Nephron progenitor cell (in vitro differentiated cells): ENCODE results near the gene TRPV6.

ENCODE experiments used
- DNase-seq: peaks from one replicate; pipeline ENCODE4 v3.0.0; 2021
- H3K27ac Mint-ChIP-seq: 2 replicates; pipeline ENCODE4 v1.8.0; 2021; ENCODE audit warnings: mild to moderate bottlenecking, moderate library complexity, mixed read lengths
- H3K27me3 Mint-ChIP-seq: 2 replicates; pipeline ENCODE4 v1.8.0; 2021; ENCODE audit warnings: mild to moderate bottlenecking, low read depth, mixed read lengths; ENCODE audit not compliant: poor library complexity
- H3K36me3 Mint-ChIP-seq: 2 replicates; pipeline ENCODE4 v1.8.0; 2021; ENCODE audit warnings: low read depth, mixed read lengths
- H3K4me1 Mint-ChIP-seq: 2 replicates; pipeline ENCODE4 v1.8.0; 2021; ENCODE audit warnings: mixed read lengths
- H3K4me3 Mint-ChIP-seq: 2 replicates; pipeline ENCODE4 v1.8.0; 2021; ENCODE audit warnings: mild to moderate bottlenecking, moderate library complexity, mixed read lengths
- H3K9me3 Mint-ChIP-seq: 2 replicates; pipeline ENCODE4 v1.8.0; 2021; ENCODE audit warnings: mild to moderate bottlenecking, moderate library complexity, mixed read lengths
- TF ChIP-seq, protein P1 (sequence below): fragments of 200-600 bp; sonication (generic); IDR thresholded peaks from 2 replicates; pipeline ENCODE4 v1.5.0; 2021; ENCODE audit warnings: antibody characterized with exemption

TRPV6 gene

DNA sequence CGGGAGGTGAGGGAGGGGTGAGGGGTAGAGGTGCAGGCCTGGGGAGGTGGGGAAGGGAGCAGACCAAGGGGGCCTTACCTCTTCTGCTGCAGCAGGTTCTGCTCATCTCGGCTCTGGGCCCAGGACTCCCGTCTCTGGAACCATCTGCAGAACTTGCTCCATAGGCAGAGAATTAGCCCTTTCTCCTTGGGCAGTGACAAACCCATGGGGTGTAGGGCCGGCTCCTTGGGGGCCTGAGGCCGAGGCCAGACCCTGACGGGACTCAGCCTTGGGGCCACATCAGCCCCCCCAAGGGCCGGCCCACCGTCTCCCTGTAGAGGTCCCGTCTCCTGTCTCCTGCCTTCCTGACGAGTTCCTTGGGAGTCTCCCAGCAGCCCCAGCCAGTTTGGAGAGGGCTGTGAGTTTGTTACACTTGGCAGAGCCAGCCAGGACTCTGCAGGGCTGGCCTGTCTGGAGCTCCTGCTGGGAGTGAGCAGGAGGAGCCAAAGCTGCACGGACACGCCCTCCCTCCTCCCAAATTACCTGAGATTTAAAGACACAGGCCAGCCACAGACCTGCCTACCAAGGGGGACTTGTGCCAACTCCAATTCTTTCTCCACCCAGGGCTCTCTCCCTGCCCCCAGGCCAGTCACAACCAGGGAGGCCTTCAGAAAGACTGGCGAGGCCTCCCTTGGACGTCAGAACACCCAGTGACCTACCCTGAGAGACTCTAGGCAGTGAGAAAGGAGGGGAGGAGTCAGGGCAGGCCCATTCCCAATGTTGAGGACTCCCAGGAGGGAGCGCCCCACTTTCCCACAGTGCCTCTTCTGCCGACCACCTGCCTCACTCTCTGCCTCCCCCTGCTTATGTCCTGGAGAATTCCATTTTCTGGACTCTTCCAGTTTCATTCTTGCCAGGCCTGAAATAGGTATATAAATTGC, at the start of gene TRPV6:
Gene TRPV6, minus strand, starts transcription at position 435 of the 920 bp plus-strand sequence.
- peak within 1 kb of the TSS; percentile 97 for H3K27ac Mint-ChIP-seq
- H3K9me3 Mint-ChIP-seq = no peaks in the 10 kb centered on the region
- peak within 1 kb of the TSS; percentile 75 for H3K4me3 Mint-ChIP-seq
- DNase-seq = peak; percentile 39
- no peaks in the 10 kb centered on the region for H3K36me3 Mint-ChIP-seq
- TF ChIP-seq, protein P1, sequence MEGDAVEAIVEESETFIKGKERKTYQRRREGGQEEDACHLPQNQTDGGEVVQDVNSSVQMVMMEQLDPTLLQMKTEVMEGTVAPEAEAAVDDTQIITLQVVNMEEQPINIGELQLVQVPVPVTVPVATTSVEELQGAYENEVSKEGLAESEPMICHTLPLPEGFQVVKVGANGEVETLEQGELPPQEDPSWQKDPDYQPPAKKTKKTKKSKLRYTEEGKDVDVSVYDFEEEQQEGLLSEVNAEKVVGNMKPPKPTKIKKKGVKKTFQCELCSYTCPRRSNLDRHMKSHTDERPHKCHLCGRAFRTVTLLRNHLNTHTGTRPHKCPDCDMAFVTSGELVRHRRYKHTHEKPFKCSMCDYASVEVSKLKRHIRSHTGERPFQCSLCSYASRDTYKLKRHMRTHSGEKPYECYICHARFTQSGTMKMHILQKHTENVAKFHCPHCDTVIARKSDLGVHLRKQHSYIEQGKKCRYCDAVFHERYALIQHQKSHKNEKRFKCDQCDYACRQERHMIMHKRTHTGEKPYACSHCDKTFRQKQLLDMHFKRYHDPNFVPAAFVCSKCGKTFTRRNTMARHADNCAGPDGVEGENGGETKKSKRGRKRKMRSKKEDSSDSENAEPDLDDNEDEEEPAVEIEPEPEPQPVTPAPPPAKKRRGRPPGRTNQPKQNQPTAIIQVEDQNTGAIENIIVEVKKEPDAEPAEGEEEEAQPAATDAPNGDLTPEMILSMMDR = no peak
- H3K27me3 Mint-ChIP-seq = peaks cover 17% of the 10 kb centered on the region
- peaks cover 79% of the 10 kb centered on the region for H3K4me1 Mint-ChIP-seq

DNA sequence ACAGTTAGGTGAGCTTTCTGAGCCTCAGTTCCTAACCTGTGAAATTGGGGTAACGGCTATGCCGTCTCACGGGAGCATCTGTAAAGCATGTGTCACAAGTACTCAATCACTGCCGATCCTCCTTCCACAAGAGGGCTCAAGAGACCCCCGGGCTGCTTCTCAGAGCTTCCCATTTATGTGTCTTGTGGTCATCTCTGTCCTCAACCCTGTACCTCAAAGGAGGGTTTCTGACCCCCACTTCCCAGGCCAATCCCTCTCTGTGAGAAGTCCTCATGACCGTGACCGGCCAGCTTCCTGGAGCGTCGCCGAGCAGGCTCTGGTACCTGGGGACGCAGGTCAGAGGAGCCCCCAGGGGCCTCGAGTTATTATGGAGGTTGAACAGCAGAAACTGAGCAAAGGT, 48.5 kb upstream of the TRPV6 start:
- no peak for DNase-seq
- peaks cover 4% of the 10 kb centered on the region for H3K27me3 Mint-ChIP-seq
- no peak overlapping the region for H3K27ac Mint-ChIP-seq
- H3K4me1 Mint-ChIP-seq = peaks cover 9% of the 10 kb centered on the region
- no peak overlapping the region for H3K4me3 Mint-ChIP-seq
- TF ChIP-seq, protein P1 = no peak
- H3K36me3 Mint-ChIP-seq = no peaks in the 10 kb centered on the region
- no peaks in the 10 kb centered on the region for H3K9me3 Mint-ChIP-seq

DNA sequence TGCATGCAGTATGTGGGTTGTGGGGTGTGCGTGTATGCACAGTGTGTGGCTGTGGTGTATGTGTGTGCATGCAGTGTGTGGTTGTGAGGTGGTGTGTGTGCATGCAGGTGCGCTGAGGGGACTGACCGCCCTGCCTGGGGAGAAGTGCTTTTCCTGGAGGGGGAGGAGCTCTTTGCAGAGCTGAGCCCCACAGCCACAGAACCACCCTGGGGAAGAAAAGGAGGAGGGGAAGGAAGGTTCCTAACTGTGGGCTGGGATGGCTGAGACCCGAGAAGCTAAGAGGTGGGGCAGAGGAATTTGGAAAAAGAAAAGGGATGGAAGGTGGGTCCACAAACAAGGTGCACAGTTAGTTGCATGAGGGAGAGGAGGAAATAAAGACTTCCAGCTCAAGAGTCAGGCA, 48.1 kb upstream of the TRPV6 start, which contains the start of gene TRPV5:
Gene TRPV5, minus strand, starts transcription at position 123 of the 400 bp plus-strand sequence. CDS start 287 bp downstream, outside the sequence.
- H3K9me3 Mint-ChIP-seq = no peaks in the 10 kb centered on the region
- TF ChIP-seq, protein P1 = no peak
- DNase-seq = no peak
- no peak within 1 kb of the TSS for H3K27ac Mint-ChIP-seq
- H3K27me3 Mint-ChIP-seq = peaks cover 6% of the 10 kb centered on the region
- H3K4me3 Mint-ChIP-seq = no peak within 1 kb of the TSS
- H3K36me3 Mint-ChIP-seq = no peaks in the 10 kb centered on the region
- peaks cover 9% of the 10 kb centered on the region for H3K4me1 Mint-ChIP-seq

DNA sequence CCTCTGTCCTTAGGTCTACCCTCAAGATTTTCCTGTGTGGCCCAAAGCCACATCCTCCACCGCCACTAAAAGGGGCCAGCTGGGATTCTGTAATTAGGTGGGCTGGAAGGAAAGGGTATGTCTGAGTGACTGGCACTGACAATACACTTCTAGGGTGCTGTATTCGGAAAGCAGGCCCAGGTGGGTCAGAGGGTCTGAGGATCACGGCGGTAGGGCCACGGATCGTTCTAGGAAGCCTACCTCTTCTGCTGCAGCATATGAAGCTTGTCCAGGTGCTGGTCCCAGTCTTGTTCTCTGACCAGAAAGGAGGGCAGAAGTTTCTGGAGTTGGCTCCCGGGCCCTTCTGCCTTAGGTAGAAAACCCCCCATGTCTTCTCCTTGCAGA, 47.5 kb upstream of the TRPV6 start:
- no peaks in the 10 kb centered on the region for H3K9me3 Mint-ChIP-seq
- H3K27ac Mint-ChIP-seq = no peak overlapping the region
- H3K4me1 Mint-ChIP-seq = peaks cover 9% of the 10 kb centered on the region
- H3K36me3 Mint-ChIP-seq = no peaks in the 10 kb centered on the region
- H3K27me3 Mint-ChIP-seq = peaks cover 8% of the 10 kb centered on the region
- no peak overlapping the region for H3K4me3 Mint-ChIP-seq
- no peak for DNase-seq
- TF ChIP-seq, protein P1 = no peak

DNA sequence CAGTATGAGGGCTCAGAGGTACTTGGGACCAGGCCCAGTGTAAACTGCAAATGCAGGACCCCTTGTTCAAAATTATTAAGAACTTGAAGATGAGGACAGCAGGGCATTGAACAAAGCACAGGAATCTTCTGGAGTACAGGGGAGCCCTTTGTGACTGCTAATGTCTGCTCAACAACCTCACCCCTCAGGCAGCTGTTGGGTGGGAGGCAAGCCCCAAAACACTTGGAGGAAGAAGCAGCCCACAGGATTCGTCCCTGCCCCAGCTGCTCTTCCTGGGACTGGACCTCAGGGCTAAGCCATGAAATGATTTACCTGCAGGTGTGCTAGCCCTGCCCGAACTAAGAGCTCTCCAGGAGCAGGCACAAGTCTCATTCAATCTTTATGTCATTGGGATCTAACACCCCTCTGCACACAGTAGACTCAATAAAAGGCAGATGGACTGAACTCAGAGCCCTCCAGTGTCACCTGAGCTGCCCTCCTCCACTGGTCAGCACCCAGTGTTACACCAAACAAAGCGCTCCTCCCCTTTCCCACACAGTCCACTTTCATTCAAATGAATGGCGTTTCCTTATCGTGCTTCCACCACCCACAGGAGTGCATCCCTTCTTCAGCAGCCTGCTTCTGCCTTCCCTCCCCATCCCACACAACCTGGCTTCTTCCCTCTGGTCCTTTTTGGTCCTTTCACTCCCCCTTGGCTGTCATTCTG, 47.0 kb upstream of the TRPV6 start:
- peaks cover 9% of the 10 kb centered on the region for H3K4me1 Mint-ChIP-seq
- no peak for DNase-seq
- H3K27ac Mint-ChIP-seq = no peak overlapping the region
- TF ChIP-seq, protein P1 = no peak
- no peak overlapping the region for H3K4me3 Mint-ChIP-seq
- H3K27me3 Mint-ChIP-seq = peaks cover 11% of the 10 kb centered on the region
- no peaks in the 10 kb centered on the region for H3K36me3 Mint-ChIP-seq
- H3K9me3 Mint-ChIP-seq = no peaks in the 10 kb centered on the region
